Measurements from ENCODE around the gene PON2.

DNA sequence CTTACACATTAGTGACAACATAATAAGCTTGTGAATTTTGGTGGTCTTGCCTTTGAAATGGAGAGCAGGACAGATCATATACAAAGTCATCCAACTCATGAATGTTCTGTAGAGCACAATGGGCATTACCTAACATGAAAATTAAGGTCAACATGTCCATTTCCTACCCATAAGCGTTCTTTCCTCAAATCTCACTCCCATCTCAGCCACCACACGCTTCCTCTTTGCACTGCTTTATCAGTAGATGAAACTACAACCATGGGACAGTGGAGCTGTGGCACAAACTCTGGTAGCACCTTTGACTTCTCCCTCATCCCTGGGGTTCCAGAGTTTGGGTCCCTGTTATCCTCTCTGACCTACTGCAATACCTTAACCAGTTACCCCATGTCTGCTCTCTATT, 2.2 kb downstream of the PON2 start:
- TF ChIP-seq, protein P1, sequence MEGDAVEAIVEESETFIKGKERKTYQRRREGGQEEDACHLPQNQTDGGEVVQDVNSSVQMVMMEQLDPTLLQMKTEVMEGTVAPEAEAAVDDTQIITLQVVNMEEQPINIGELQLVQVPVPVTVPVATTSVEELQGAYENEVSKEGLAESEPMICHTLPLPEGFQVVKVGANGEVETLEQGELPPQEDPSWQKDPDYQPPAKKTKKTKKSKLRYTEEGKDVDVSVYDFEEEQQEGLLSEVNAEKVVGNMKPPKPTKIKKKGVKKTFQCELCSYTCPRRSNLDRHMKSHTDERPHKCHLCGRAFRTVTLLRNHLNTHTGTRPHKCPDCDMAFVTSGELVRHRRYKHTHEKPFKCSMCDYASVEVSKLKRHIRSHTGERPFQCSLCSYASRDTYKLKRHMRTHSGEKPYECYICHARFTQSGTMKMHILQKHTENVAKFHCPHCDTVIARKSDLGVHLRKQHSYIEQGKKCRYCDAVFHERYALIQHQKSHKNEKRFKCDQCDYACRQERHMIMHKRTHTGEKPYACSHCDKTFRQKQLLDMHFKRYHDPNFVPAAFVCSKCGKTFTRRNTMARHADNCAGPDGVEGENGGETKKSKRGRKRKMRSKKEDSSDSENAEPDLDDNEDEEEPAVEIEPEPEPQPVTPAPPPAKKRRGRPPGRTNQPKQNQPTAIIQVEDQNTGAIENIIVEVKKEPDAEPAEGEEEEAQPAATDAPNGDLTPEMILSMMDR (tag by site-specific recombination; IDR thresholded peaks at IDR 0.05) = no peak
- TF ChIP-seq ZNF768 (tag by site-specific recombination; IDR thresholded peaks at IDR 0.05) (no peak), ZNF266 (tag by site-specific recombination; IDR thresholded peaks at IDR 0.05; ENCODE audit: low read depth) (no peak), KLF16 (tag by site-specific recombination; IDR thresholded peaks at IDR 0.05) (no peak)
